ENCODE data around the gene HBE1. TPM values are rescaled to one million over a fixed set of nuclear protein-coding genes. Genes with fewer than 3 reads are reported as not detected.

HBE1 gene
- total RNA-seq, 1 experiment from 2014 or later, result not detected

GRCh38 chr11:5238486-5238885 is 31.3 kb downstream of the HBE1 start:
- Histone ChIP-seq H2AK5ac (ENCODE audit: insufficient read length, low read length) (no peak overlapping the region), H2BK12ac (ENCODE audit: insufficient read length, low read depth, low read length) (no peak overlapping the region), H2BK20ac (ENCODE audit: low read depth, low read length, poor library complexity, severe bottlenecking) (no peak overlapping the region), H4K8ac (replicated peaks; ENCODE audit: insufficient read length, low read depth, low read length) (no peak overlapping the region), H4K91ac (ENCODE audit: insufficient read length, low read depth, low read length) (no peak overlapping the region), H2AFZ (ENCODE audit: low read length) (no peak overlapping the region), H2BK15ac (ENCODE audit: low read depth, low read length) (no peak overlapping the region), H3K9me3 (ENCODE audit: control insufficient read depth, low read depth, low read length) (no peaks in the 10 kb centered on the region), H4K5ac (ENCODE audit: insufficient read length, low read depth, low read length) (no peak overlapping the region), H3K4ac (ENCODE audit: low read depth, low read length) (no peak overlapping the region), H3K23ac (ENCODE audit: insufficient read length, low read depth, low read length) (no peak overlapping the region), H3K14ac (ENCODE audit: insufficient read depth, low read length) (no peak overlapping the region), H3K56ac (ENCODE audit: insufficient read length, low read depth, low read length) (no peak overlapping the region), H3K79me2 (ENCODE audit: insufficient read depth, low read length) (no peaks in the 10 kb centered on the region), H3K79me1 (ENCODE audit: insufficient read depth, low read depth, low read length, poor library complexity, severe bottlenecking) (no peaks in the 10 kb centered on the region), H3K23me2 (ENCODE audit: insufficient read length, low read depth, low read length, poor library complexity, severe bottlenecking) (no peaks in the 10 kb centered on the region), H3K27me3 (ENCODE audit: insufficient read depth, low read length) (no peaks in the 10 kb centered on the region), H3K18ac (ENCODE audit: insufficient read length, low read depth, low read length) (no peak overlapping the region), H3K27ac (ENCODE audit: insufficient read length, low read depth, low read length) (no peak overlapping the region), H2BK120ac (ENCODE audit: low read depth, low read length, poor library complexity, severe bottlenecking) (no peak overlapping the region), H3K9ac (ENCODE audit: extremely low read depth, insufficient read length, low read length) (no peak overlapping the region), H3K4me2 (ENCODE audit: insufficient read depth, insufficient read length, low read length) (no peak overlapping the region), H4K20me1 (ENCODE audit: control insufficient read depth, insufficient read depth, insufficient read length) (no peaks in the 10 kb centered on the region), H2BK5ac (ENCODE audit: insufficient read length, low read length) (no peak overlapping the region), H3K4me1 (ENCODE audit: insufficient read depth, low read length) (no peaks in the 10 kb centered on the region), H3T11ph (ENCODE audit: low read length) (no peak overlapping the region)
- Mint-ChIP-seq H3K4me1 (no peaks in the 10 kb centered on the region), H3K27ac (no peak overlapping the region), H3K36me3 (ENCODE audit: insufficient read depth in 1 of 3, low read depth in 3 of 3) (no peaks in the 10 kb centered on the region), H3K9me3 (no peaks in the 10 kb centered on the region), H3K27me3 (ENCODE audit: low read depth) (peaks cover 6% of the 10 kb centered on the region), H3K4me3 (no peak overlapping the region)
- TF ChIP-seq CTCF (conservative IDR thresholded peaks at IDR 0.05), result no peak
- DNase-seq, result no peak
- no CpG with 5 or more reads among the region's 2 CpGs for WGBS (ENCODE audit: extremely low coverage, insufficient read length, low lambda C conversion rate)

Data from H9 (cell line).